Choroid plexus epithelial cell (primary cell): Measurements from ENCODE around the gene L3MBTL4.

Source experiments
- DNase-seq: peaks from one replicate; pipeline ENCODE4 v3.0.0-alpha.2; 2010; ENCODE audit warnings: low read depth
- H3K4me3 ChIP-seq: 2 replicates; pipeline ENCODE4 v1.5.1; 2011; ENCODE audit warnings: low read depth, mild to moderate bottlenecking, control low read depth, low read length, moderate library complexity
- TF ChIP-seq, protein P1 (sequence below): conservative IDR thresholded peaks from 2 replicates; pipeline ENCODE4 v1.5.1; 2011; ENCODE audit warnings: low read depth, mild to moderate bottlenecking, control low read depth, inconsistent platforms, low read length, moderate library complexity

The L3MBTL4 gene

DNA sequence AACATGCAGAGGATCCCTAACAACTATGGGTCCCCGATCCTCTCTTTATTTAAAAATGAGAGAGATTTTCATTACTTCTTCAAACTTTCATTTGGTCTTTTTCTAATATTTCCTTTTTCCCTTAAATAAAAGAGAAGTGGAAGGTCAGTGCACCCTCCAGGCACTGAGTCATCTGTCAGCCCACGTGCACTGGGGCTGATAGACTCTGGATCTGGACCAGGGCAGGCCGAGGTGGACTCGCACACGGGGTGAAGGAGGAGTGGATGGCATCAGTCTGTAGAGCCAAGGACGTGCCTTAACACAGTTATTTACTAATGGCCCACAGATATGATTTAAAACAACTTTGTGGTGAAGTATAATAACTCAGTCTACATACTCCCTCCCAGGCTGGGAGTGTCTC, 305.0 kb downstream of the L3MBTL4 start:
- DNase-seq: no peak
- TF ChIP-seq, protein P1, sequence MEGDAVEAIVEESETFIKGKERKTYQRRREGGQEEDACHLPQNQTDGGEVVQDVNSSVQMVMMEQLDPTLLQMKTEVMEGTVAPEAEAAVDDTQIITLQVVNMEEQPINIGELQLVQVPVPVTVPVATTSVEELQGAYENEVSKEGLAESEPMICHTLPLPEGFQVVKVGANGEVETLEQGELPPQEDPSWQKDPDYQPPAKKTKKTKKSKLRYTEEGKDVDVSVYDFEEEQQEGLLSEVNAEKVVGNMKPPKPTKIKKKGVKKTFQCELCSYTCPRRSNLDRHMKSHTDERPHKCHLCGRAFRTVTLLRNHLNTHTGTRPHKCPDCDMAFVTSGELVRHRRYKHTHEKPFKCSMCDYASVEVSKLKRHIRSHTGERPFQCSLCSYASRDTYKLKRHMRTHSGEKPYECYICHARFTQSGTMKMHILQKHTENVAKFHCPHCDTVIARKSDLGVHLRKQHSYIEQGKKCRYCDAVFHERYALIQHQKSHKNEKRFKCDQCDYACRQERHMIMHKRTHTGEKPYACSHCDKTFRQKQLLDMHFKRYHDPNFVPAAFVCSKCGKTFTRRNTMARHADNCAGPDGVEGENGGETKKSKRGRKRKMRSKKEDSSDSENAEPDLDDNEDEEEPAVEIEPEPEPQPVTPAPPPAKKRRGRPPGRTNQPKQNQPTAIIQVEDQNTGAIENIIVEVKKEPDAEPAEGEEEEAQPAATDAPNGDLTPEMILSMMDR: no peak
- H3K4me3 ChIP-seq: no peak overlapping the region

DNA sequence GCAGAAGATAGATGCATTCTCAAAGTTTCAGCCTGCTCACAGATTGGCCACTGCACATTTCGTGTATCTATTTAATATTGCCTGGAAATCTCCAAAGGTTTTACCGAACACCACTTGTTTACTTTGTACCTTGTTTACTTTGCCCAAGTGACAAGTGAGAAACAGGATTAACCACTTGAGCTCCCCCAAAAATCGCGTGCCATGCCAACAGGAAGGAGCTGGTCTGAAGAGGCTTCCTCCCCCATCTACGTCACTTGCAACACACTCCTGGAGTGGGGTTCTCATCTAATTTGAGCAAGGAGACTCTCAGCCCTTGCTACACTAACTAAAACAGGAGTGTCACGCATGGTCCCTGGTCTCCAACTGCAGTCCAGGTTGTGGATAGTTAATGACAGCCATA, 306.9 kb downstream of the L3MBTL4 start:
- no peak for DNase-seq
- H3K4me3 ChIP-seq: no peak overlapping the region
- TF ChIP-seq, protein P1: no peak

- TF ChIP-seq, protein P1: no peak
- no peak overlapping the region for H3K4me3 ChIP-seq
- no peak for DNase-seq
Observed at GRCh38 chr18:6106091-6106685, 308.5 kb downstream of the L3MBTL4 start.

GRCh38 chr18:6103741-6104140, 311.0 kb downstream of the L3MBTL4 start:
- no peak overlapping the region for H3K4me3 ChIP-seq
- DNase-seq: no peak
- TF ChIP-seq, protein P1: no peak

GRCh38 chr18:6096730-6097129, 318.0 kb downstream of the L3MBTL4 start:
- no peak for DNase-seq
- no peak overlapping the region for H3K4me3 ChIP-seq
- TF ChIP-seq, protein P1: no peak

DNA sequence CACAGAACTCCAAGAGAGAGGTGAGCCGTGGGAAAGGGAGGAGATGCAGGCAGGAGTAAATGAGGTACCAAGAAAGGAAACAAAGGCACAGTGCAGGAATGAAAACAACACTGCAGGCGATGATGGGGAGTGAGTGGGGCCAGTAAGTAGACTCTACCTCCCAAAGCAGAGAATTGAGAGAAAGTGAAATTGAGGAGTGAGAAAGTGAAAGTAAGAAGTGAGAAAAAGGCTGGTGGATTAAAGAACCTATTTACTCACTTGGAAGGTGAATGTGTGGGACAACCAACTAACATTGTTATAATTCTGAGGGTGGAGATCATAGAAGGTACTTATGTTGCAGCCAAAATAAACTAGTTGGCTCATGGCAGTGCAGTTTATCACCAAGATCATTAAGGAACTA, 326.3 kb downstream of the L3MBTL4 start:
- H3K4me3 ChIP-seq: no peak overlapping the region
- DNase-seq: peak; percentile 5
- TF ChIP-seq, protein P1: no peak

- no peak overlapping the region for H3K4me3 ChIP-seq
- TF ChIP-seq, protein P1: no peak
- no peak for DNase-seq
Observed at GRCh38 chr18:6086731-6087130, 328.0 kb downstream of the L3MBTL4 start.
